ENCODE results near the gene APLP2. TPM values are rescaled to one million over a fixed set of nuclear protein-coding genes. Genes with fewer than 3 reads are reported as not detected.
A peak's percentile ranks its signal among the peaks of the same experiment; 100 is the strongest.

The APLP2 gene
- total RNA-seq, 1 experiment from 2014 or later = 350 TPM

DNA sequence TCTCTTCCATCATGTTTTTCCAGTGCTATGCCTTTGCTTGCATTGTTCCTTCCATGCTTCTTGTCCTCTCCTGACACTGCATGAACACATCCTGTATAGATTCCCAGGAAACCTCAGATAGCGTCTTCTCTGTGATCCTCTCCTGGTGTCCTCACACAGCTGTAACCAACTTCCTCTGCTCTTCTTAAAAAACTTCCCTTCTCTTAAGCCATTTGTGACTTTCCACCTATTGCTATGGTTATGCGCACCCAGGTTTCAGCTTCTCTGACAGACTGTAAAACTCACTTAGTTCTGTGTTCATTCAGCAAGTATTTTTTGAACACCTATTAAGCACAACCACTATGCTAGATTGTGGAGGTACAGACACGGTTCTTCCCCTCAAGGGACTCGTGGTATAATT lies 5.1 kb upstream of the APLP2 start:
- Histone ChIP-seq H3K9me3 (ENCODE audit: insufficient read depth, low read depth) (no peaks in the 10 kb centered on the region), H3F3A (ENCODE audit: insufficient read depth, low read depth) (peaks cover 24% of the 10 kb centered on the region), H3K36me3 (ENCODE audit: low read depth) (no peaks in the 10 kb centered on the region), H3K9me2 (ENCODE audit: insufficient read depth) (no peaks in the 10 kb centered on the region), H3K4me2 (no peak overlapping the region), H3K27ac (no peak overlapping the region), H3K4me3 (no peak overlapping the region), H4K20me1 (ENCODE audit: insufficient read depth) (no peaks in the 10 kb centered on the region), H3K4me1 (replicated peaks; ENCODE audit: insufficient read depth) (peaks cover 37% of the 10 kb centered on the region), H3K79me2 (ENCODE audit: low read depth) (no peaks in the 10 kb centered on the region), H2AFZ (no peak overlapping the region), H3K27me3 (ENCODE audit: insufficient read depth, low read depth) (no peaks in the 10 kb centered on the region)
- POLR2A ChIA-PET (ENCODE audit: unreplicated experiment) = no interaction called here
- intact Hi-C loops (cut with micrococcal nuclease; ENCODE audit: unreplicated experiment) = no loop called here
- TF ChIP-seq, protein P1, sequence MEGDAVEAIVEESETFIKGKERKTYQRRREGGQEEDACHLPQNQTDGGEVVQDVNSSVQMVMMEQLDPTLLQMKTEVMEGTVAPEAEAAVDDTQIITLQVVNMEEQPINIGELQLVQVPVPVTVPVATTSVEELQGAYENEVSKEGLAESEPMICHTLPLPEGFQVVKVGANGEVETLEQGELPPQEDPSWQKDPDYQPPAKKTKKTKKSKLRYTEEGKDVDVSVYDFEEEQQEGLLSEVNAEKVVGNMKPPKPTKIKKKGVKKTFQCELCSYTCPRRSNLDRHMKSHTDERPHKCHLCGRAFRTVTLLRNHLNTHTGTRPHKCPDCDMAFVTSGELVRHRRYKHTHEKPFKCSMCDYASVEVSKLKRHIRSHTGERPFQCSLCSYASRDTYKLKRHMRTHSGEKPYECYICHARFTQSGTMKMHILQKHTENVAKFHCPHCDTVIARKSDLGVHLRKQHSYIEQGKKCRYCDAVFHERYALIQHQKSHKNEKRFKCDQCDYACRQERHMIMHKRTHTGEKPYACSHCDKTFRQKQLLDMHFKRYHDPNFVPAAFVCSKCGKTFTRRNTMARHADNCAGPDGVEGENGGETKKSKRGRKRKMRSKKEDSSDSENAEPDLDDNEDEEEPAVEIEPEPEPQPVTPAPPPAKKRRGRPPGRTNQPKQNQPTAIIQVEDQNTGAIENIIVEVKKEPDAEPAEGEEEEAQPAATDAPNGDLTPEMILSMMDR (conservative IDR thresholded peaks at IDR 0.05) = no peak
- no peak for TF ChIP-seq EZH2 (IDR thresholded peaks at IDR 0.05; ENCODE audit: low read depth)
- no peak for DNase-seq
- BruUV-seq (replicated peaks) = no TSS peak
- CTCF ChIA-PET = no interaction called here

DNA sequence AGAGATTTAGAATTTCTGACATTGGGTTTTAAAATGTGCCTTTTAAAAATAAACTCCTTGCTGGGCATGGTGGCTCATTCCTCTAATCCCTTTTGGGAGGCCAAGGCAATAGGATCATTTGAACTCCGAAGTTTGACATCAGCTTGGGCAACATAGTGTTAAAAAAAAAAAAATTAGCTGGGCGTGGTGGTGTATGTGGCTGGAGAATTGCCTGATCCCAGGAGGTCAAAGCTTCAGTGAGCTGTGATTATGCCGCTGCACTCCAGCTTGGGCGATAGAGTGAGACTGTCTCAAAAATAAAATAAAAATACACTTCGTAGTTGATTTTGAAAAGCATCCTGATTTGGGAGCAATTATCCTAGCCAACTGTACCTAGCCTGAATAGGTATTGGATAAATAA lies 3.4 kb upstream of the APLP2 start:
- Histone ChIP-seq H3K4me1 (replicated peaks; ENCODE audit: insufficient read depth) (peaks cover 36% of the 10 kb centered on the region), H4K20me1 (ENCODE audit: insufficient read depth) (peaks cover 5% of the 10 kb centered on the region; the same call in 1 of the 2 replicates), H3K9me2 (ENCODE audit: insufficient read depth) (no peaks in the 10 kb centered on the region), H3F3A (ENCODE audit: insufficient read depth, low read depth) (peaks cover 24% of the 10 kb centered on the region), H2AFZ (no peak overlapping the region), H3K4me3 (no peak overlapping the region), H3K79me2 (ENCODE audit: low read depth) (peaks cover 10% of the 10 kb centered on the region), H3K27me3 (ENCODE audit: insufficient read depth, low read depth) (no peaks in the 10 kb centered on the region), H3K36me3 (ENCODE audit: low read depth) (no peaks in the 10 kb centered on the region), H3K9me3 (ENCODE audit: insufficient read depth, low read depth) (no peaks in the 10 kb centered on the region), H3K27ac (no peak overlapping the region), H3K4me2 (no peak overlapping the region)
- ChIA-PET POLR2A (ENCODE audit: unreplicated experiment) (no interaction called here), CTCF (interaction anchor here (0.6 kb wide), 1 partner anchor 63 kb away, joined by 5 read pairs; no protein-coding TSS in a partner anchor)
- TF ChIP-seq, protein P1 (conservative IDR thresholded peaks at IDR 0.05) = no peak
- no peak for TF ChIP-seq EZH2 (IDR thresholded peaks at IDR 0.05; ENCODE audit: low read depth)
- BruUV-seq (replicated peaks) = no TSS peak
- DNase-seq = no peak
- intact Hi-C loops (cut with micrococcal nuclease; ENCODE audit: unreplicated experiment) = no loop called here

DNA sequence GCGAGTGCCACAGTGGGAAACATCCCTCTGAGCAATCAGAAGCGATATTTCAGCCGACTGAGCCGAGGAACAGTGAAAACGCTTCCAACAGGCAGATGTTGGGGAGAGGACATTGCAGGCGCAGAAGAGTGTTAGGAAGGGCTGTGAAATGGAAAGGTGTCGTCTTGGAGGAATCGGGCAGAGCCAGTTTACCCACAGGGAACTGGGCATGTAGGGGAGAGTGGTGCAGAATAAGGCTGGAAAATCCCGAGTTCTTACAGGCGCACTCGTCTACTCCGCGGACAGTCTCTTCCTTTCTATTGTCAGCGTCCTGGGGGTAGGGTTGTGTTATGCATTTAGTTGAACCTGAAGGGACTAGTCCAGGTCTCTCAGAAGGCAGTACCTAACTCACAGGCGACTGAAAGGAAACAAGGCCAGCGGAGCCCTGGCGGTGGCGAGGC lies 1.1 kb upstream of the APLP2 start:
- CTCF ChIA-PET = no interaction called here

More for the DNA sequence above, 1.1 kb upstream of the APLP2 start:
- Histone ChIP-seq H3K27ac (peak overlapping the region; percentile 70), H3K79me2 (ENCODE audit: low read depth) (peaks cover 32% of the 10 kb centered on the region), H3K4me1 (replicated peaks; ENCODE audit: insufficient read depth) (peaks cover 44% of the 10 kb centered on the region), H3F3A (ENCODE audit: insufficient read depth, low read depth) (peaks cover 18% of the 10 kb centered on the region), H3K9me3 (ENCODE audit: insufficient read depth, low read depth) (no peaks in the 10 kb centered on the region), H3K4me2 (peak overlapping the region; percentile 71), H3K36me3 (ENCODE audit: low read depth) (no peaks in the 10 kb centered on the region), H2AFZ (peak overlapping the region; percentile 91), H3K9me2 (ENCODE audit: insufficient read depth) (no peaks in the 10 kb centered on the region), H3K4me3 (peak overlapping the region; percentile 55), H3K27me3 (ENCODE audit: insufficient read depth, low read depth) (no peaks in the 10 kb centered on the region), H4K20me1 (ENCODE audit: insufficient read depth) (peaks cover 20% of the 10 kb centered on the region)
- POLR2A ChIA-PET (ENCODE audit: unreplicated experiment) = no interaction called here
- BruUV-seq (replicated peaks) = no TSS peak
- no peak for TF ChIP-seq EZH2 (IDR thresholded peaks at IDR 0.05; ENCODE audit: low read depth)
- TF ChIP-seq, protein P1 (conservative IDR thresholded peaks at IDR 0.05) = no peak
- intact Hi-C loops (cut with micrococcal nuclease; ENCODE audit: unreplicated experiment) = no loop called here
- peak in 1 of 2 experiments; percentile 69 for DNase-seq

Data from PC-9 (cell line).